Upper lobe of left lung (tissue), 6 donors: ENCODE data around the gene MRPL51. TPM values are rescaled to one million over a fixed set of nuclear protein-coding genes. Genes with fewer than 3 reads are reported as not detected.

Experiments
- ATAC-seq, 2 donors: fragments of 200-7000 bp; cut with Tn5 transposase; one replicate each; pipeline ENCODE4 v1.9.1; 2022; ENCODE audit warnings: mild to moderate bottlenecking in 2 of 2, moderate library complexity in 2 of 2; ENCODE audit not compliant: low FRiP score in 2 of 2
- DNase-seq, 2 donors: peaks; one replicate each; pipeline ENCODE4 v3.0.0-alpha.2; 2019 to 2020
- H3K27ac ChIP-seq, 4 donors: fragments of 200-600 bp; sonication (generic); one replicate each; pipeline ENCODE4 v1.5.1; 2016 to 2019
- H3K27me3 ChIP-seq, 4 donors: fragments of 200-600 bp; sonication (generic); one replicate each; pipeline ENCODE4 v1.5.1; 2017 to 2019
- H3K36me3 ChIP-seq, 4 donors: fragments of 200-600 bp; sonication (generic); one replicate each; pipeline ENCODE4 v1.5.1; 2016 to 2019
- H3K4me1 ChIP-seq, 4 donors: fragments of 200-600 bp; sonication (generic); one replicate each; pipeline ENCODE4 v1.5.1; 2018 to 2019
- H3K4me3 ChIP-seq, 4 donors: fragments of 200-600 bp; sonication (generic); one replicate each; pipeline ENCODE4 v1.5.1; 2017 to 2019; ENCODE audit warnings: mild to moderate bottlenecking in 2 of 4, moderate library complexity in 1 of 4
- H3K9me3 ChIP-seq, 4 donors: fragments of 200-600 bp; sonication (generic); one replicate each; pipeline ENCODE4 v1.5.1; 2018 to 2019
- EP300 ChIP-seq, 4 donors: sonication (generic); formaldehyde crosslinking; IDR thresholded peaks; one replicate each; pipeline ENCODE4 v1.5.1; 2017; ENCODE audit warnings: antibody characterized with exemption in 4 of 4, control low read depth in 2 of 4
- POLR2A ChIP-seq, 4 donors: fragments of 450-650 bp; IDR thresholded peaks; one replicate each; pipeline ENCODE4 v1.5.1; 2016 to 2017; ENCODE audit warnings: antibody characterized with exemption in 4 of 4, mild to moderate bottlenecking in 2 of 4
- POLR2AphosphoS5 ChIP-seq, 2 donors: sonication (generic); formaldehyde crosslinking; IDR thresholded peaks; one replicate each; pipeline ENCODE4 v1.5.1; 2017; ENCODE audit warnings: antibody characterized with exemption in 2 of 2
- WGBS, 2 donors: methylation state at CpG; one replicate each; pipeline ENCODE4 v1.1.5; 2017 to 2018; 5-methylcytosine and 5-hydroxymethylcytosine counted together
- total RNA-seq, 6 donors: library from RNA; depleted of rRNA in 4 of 6; stranded (reverse); fragments of >200 nt in 4 of 6; gene quantifications; one replicate each; pipeline versions ENCODE4 v1.1.0 to v1.2.1, GENCODE V29; 2016 to 2021
- TF ChIP-seq, protein P1 (sequence below), 6 experiments: fragments of 450-650 bp in 4 of 6; fragments of 200-600 bp in 2 of 6; sonication (generic) in 2 of 6; IDR thresholded peaks; one replicate each; pipeline ENCODE4 v1.5.1; 2016 to 2019; ENCODE audit warnings: antibody characterized with exemption in 6 of 6
- donor health status: DM: no; HTN: no; CAD: no; lungs with moderate emphysema.
- donor health status: DM: no; HTN: yes; CAD: no; lungs with severe emphysema.

Gene MRPL51
- total RNA-seq, 6 donors from 2014 or later = 40.1 to 125 (median 67.2) TPM

DNA sequence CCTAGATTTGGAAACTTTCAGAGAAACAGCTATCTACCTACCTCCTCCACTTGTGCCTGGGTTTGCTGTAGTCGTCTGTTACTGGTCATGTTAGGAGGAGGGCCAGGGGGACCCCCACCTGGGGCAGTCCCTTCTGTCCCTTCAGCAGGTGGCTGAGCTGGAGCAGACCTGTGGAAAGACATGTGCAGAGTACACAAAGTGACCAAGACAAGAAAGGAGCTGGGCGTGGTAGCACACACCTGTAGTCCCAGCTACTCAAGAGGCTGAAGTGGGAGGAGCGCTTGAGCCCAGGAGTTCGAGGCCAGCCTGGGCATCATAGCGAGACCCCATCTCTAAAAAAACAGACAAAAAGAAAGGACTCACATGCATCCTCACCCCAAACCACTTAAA lies 26.9 kb downstream of the MRPL51 start:
- 81 to 90% methylated on average over 5 of the region's 5 CpGs for WGBS, 2 donors
- Histone ChIP-seq H3K4me3 (no peak overlapping the region), H3K9me3 (no peaks in the 10 kb centered on the region), H3K36me3 (peaks cover 0 to 51% (median 33%) of the 10 kb centered on the region in 4 donors), H3K27me3 (no peaks in the 10 kb centered on the region), H3K4me1 (peaks cover 29 to 65% (median 38%) of the 10 kb centered on the region in 4 donors), H3K27ac (no peak overlapping the region)
- no peak for DNase-seq
- no peak for TF ChIP-seq POLR2AphosphoS5 (IDR thresholded peaks at IDR 0.05)
- ATAC-seq = no peak

DNA sequence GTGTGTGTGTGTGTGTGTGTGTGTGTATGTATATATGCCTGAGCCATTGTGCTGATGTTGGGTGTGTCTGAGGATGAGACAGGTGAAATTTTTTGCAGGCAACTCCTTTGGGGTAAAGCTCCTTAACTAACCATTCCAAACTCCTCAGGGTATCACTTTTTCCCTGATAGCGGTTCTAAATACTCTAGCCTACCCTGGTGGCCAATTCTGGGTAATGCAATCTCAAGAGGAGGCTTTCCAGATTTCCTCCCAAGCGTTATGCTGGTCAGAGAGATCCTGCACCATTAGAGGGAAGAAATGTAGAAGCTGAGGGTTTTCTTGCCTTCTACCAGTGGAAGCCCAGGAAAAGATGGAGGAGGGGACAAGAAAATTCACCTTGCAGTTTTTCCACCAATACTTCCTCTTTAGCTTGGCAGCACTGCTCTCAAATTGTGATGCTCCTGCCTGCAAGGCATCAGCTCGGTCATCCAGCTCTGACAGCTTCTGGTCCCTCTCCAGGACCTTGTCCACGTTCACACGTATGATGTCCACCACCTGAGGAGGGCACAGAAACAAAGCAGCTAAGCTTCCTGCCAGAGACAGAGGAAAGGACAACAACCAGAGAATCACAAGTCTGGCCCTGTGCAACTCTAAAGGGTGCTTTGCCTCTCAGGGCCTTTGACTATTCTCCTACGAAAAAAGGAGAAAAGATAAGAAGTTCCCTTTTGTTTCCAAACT lies 27.4 kb downstream of the MRPL51 start:
- Histone ChIP-seq H3K27ac (no peak overlapping the region), H3K4me3 (no peak overlapping the region), H3K36me3 (peaks cover 0 to 55% (median 37%) of the 10 kb centered on the region in 4 donors), H3K4me1 (peaks cover 29 to 68% (median 41%) of the 10 kb centered on the region in 4 donors), H3K27me3 (no peaks in the 10 kb centered on the region), H3K9me3 (no peaks in the 10 kb centered on the region)
- WGBS, 2 donors = 46 to 49% methylated on average over 6 of the region's 6 CpGs
- TF ChIP-seq POLR2AphosphoS5 (IDR thresholded peaks at IDR 0.05) (no peak), POLR2A (IDR thresholded peaks at IDR 0.05) (no peak), EP300 (IDR thresholded peaks at IDR 0.05) (no peak)
- TF ChIP-seq, protein P1, sequence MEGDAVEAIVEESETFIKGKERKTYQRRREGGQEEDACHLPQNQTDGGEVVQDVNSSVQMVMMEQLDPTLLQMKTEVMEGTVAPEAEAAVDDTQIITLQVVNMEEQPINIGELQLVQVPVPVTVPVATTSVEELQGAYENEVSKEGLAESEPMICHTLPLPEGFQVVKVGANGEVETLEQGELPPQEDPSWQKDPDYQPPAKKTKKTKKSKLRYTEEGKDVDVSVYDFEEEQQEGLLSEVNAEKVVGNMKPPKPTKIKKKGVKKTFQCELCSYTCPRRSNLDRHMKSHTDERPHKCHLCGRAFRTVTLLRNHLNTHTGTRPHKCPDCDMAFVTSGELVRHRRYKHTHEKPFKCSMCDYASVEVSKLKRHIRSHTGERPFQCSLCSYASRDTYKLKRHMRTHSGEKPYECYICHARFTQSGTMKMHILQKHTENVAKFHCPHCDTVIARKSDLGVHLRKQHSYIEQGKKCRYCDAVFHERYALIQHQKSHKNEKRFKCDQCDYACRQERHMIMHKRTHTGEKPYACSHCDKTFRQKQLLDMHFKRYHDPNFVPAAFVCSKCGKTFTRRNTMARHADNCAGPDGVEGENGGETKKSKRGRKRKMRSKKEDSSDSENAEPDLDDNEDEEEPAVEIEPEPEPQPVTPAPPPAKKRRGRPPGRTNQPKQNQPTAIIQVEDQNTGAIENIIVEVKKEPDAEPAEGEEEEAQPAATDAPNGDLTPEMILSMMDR (IDR thresholded peaks at IDR 0.05) = peak; percentile 78 to 92 (median 86)
- ATAC-seq = peak; percentile 53 to 74
- DNase-seq = no peak

- Histone ChIP-seq H3K4me3 (no peak overlapping the region), H3K4me1 (peaks cover 24 to 68% (median 40%) of the 10 kb centered on the region in 4 donors), H3K27me3 (no peaks in the 10 kb centered on the region), H3K27ac (peak overlapping the region in 2 of 4 donors; percentile 6 to 72), H3K36me3 (peaks cover 6 to 66% (median 45%) of the 10 kb centered on the region in 4 donors), H3K9me3 (no peaks in the 10 kb centered on the region)
- WGBS, 2 donors = 90 to 97% methylated on average over 8 of the region's 8 CpGs
- no peak for ATAC-seq
- DNase-seq = no peak
- TF ChIP-seq POLR2A (IDR thresholded peaks at IDR 0.05) = no peak
- TF ChIP-seq EP300 (IDR thresholded peaks at IDR 0.05) = no peak
- TF ChIP-seq POLR2AphosphoS5 (IDR thresholded peaks at IDR 0.05) = no peak
- TF ChIP-seq, protein P1 (IDR thresholded peaks at IDR 0.05) = no peak
Measured at GRCh38 chr12:6464531-6464930, 28.5 kb downstream of the MRPL51 start.

DNA sequence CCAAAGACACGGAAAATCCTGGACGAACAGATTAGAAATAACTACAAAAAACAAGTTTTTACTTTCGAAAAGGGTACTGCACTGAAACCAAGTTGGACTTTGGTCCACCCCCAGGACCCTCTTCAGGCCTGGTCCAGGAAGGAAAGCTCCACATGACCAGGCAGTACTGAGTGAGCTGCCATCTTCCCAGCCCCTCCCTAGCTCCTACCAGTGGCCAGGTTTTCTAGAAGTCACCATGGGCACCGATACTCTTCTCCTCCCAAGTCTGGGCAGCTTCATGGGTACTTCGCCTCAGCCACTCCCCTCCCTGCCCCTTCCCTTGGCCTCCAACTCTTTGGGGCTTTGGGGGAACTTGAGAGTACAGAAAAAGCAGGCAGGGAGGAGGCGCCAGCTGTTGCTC lies 29.2 kb downstream of the MRPL51 start:
- H3K27ac ChIP-seq = peak overlapping the region in 3 of 4 donors; percentile 6 to 79 (median 72)

GRCh38 chr12:6463216-6463615 lies 29.8 kb downstream of the MRPL51 start:
- no peaks in the 10 kb centered on the region for H3K9me3 ChIP-seq
- no peak for TF ChIP-seq POLR2AphosphoS5 (IDR thresholded peaks at IDR 0.05)
- no peak for TF ChIP-seq POLR2A (IDR thresholded peaks at IDR 0.05)
- TF ChIP-seq EP300 (IDR thresholded peaks at IDR 0.05) = no peak
- TF ChIP-seq, protein P1 (IDR thresholded peaks at IDR 0.05) = no peak
- peak overlapping the region; percentile 45 to 79 (median 74) for H3K27ac ChIP-seq
- no peak overlapping the region for H3K4me3 ChIP-seq
- H3K36me3 ChIP-seq = peaks cover 15 to 79% (median 56%) of the 10 kb centered on the region in 4 donors
- no peaks in the 10 kb centered on the region for H3K27me3 ChIP-seq
- DNase-seq (no peak), ATAC-seq (no peak)
- peaks cover 17 to 56% (median 30%) of the 10 kb centered on the region in 4 donors for H3K4me1 ChIP-seq
- 49 to 60% methylated on average over 4 to 7 of the region's 7 CpGs for WGBS, 2 donors

More for the DNA sequence above, 29.2 kb downstream of the MRPL51 start:
- Histone ChIP-seq H3K36me3 (peaks cover 9 to 73% (median 51%) of the 10 kb centered on the region in 4 donors), H3K27me3 (no peaks in the 10 kb centered on the region), H3K4me3 (no peak overlapping the region), H3K4me1 (peaks cover 17 to 61% (median 33%) of the 10 kb centered on the region in 4 donors), H3K9me3 (no peaks in the 10 kb centered on the region)
- no peak for DNase-seq
- 82 to 91% methylated on average over 6 of the region's 6 CpGs for WGBS, 2 donors
- no peak for ATAC-seq
- TF ChIP-seq, protein P1 (IDR thresholded peaks at IDR 0.05) = no peak
- TF ChIP-seq POLR2AphosphoS5 (IDR thresholded peaks at IDR 0.05) (no peak), EP300 (IDR thresholded peaks at IDR 0.05) (no peak), POLR2A (IDR thresholded peaks at IDR 0.05) (no peak)
